Stimulated activated CD4-positive, alpha-beta T cell treated with anti-CD3 and anti-CD28 coated beads, Interleukin-2, amount 100 ng/mL, for 24 hours (primary cell): ENCODE measurements around the gene SLC6A9.
A peak's percentile ranks its signal among the peaks of the same experiment; 100 is the strongest.

Experiments
- DNase-seq, 2 donors: peaks; one replicate each; pipeline ENCODE4 v3.0.0-alpha.2; 2020

SLC6A9 gene

DNA sequence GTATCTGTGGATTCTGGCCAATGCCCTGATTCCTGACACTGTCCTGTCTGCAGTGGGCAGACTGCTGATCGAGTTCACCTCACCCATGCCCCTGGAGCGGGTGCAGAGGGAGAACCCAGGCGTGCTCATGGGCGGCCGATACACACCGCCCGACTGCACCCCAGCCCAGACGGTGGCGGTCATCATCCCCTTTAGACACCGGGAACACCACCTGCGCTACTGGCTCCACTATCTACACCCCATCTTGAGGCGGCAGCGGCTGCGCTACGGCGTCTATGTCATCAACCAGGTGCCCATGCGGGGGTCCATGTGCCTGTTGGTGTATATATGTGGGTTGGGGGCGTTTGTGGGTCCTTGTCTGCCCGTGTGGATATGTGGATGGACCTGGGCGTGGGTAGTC is 49.6 kb downstream of the SLC6A9 start:
- no peak for DNase-seq

DNA sequence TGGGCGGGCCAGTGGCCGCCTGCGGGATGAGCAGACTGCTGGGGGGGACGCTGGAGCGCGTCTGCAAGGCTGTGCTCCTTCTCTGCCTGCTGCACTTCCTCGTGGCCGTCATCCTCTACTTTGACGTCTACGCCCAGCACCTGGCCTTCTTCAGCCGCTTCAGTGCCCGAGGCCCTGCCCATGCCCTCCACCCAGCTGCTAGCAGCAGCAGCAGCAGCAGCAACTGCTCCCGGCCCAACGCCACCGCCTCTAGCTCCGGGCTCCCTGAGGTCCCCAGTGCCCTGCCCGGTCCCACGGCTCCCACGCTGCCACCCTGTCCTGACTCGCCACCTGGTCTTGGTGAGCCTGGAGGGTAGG is 50.1 kb downstream of the SLC6A9 start:
- no peak for DNase-seq

DNA sequence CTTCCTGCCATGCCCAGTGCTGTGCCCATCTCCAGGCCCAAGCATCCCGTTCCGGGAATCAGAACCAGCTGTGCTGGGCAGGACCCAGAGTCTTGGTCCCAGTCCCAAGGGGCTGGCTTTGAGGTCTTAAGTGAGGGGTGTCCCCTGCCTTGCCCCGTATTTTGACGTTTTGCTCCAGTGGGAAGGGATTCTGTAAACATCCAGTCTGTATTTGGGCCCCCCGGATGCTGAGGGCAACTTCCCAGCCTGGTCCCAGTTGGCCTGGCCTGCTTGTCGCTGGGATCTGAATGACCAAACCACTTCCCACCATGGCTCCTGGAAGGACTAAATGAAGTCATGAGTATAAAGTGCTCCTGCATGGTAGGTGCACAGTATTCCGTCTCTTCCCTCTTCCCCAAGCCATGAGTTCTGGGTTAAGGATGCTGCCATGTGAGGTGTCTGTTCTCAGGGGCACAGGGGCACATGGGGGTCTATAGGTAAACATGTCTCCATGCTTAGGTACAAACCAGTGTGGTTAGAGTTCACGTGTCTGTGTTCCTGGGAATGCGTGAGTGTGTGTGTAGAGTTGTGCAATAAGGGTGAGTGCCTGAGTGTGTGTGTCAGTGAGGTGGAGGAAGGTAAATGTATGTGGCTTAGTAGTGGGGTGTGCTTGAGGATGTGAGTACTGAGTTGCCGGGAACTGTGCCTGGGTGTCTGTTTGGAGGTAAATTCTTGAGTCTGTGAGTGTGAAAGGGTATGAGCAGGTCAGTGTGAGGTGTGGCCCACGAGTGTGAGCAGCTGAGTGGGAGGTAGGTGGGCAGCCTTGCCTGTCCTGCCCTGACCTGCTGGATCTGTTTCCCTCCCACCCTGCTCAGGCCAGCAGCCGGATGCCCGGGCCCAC is 50.8 kb downstream of the SLC6A9 start:
- DNase-seq, result no peak

DNA sequence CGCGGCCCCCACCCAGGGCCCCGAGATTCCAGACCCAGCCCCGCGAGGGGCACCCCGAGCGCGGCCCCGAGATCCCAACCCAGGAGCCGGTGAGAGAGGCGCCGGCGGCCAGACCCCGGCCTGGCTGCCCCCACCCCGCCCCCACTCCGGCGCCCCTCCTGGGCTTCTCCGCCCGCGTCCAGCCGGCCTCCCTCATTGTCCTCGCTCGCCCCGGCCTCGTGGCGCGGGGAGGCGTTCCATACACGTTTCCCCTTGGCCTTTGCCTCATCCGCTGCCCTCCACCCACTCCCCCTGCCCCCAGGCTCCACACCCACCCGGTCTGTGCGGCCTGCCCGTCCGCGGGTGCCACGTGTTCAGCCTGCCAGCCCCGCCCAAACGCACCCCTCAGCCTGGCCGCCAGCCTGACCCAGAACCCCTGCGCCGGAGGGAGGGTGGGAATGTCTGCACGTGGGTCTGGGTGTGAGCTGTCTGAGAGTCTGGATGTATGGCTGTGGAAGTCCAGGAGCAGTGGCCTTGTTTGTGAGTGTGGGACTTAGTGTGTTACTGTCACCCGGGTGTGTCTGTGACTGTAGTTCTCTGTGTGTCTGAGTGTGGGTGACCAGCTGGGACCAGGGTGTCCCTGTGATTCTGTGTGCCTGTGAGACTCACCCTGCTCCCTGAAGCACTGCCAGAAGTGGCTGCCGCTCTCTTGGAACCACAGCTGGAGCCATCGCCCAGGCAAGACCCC is 51.6 kb downstream of the SLC6A9 start:
- DNase-seq, result peak; percentile 36 to 61

DNA sequence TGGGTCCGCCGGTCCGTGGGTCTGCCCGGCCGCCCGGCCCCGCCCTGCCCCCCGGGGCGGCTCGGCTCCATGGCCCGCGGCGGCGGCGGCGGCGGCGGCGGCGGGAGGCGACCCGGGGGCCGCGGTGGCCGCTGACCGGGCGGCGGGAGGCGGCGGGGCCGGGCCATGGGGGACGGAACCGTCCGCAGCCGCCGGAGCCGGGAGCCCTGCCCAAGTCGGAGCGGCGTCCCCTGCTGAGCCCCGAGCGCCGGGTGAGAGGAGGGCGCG is 52.1 kb downstream of the SLC6A9 start:
- DNase-seq, result no peak

DNA sequence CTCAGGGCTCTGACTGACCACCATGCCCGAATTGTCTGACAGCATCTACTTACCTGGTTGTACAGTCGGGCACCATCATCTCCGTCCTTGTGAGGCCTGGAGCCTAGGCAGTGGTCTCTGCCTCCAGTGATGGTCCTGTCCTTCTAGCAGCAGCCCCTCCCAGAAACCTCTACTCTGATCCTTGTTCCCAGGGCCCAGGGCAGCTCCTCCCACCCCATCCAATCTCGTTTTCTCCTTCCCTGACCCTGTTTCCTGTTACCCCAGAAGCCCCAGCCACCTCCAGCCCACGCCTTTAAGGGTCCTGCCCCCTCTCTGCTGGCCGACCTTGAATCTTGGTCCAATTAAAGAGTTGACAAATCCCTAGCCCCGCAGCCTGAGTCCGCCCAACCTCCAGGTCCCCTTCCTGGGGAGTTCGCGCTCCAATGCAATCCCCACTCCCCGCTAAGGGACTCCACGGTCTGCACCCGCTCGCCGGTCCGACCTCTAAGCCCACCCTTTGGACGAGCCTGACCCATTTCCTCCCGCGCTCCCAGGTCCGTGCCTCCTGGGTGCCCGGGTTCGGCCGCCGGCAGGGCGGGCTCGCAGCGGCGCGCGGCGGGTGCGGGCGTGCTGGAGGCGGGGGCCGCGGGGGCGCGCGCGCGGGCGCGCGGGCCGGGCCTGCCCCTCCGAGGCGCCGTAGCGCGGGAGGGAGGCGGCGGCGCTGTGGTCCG is 52.6 kb downstream of the SLC6A9 start, which contains the start of gene B4GALT2:
Gene B4GALT2 (plus strand): TSS at position 660 of the 710 bp plus-strand sequence. CDS start 1,951 bp downstream, outside the sequence.
- DNase-seq, result peak; percentile 41 to 66

DNA sequence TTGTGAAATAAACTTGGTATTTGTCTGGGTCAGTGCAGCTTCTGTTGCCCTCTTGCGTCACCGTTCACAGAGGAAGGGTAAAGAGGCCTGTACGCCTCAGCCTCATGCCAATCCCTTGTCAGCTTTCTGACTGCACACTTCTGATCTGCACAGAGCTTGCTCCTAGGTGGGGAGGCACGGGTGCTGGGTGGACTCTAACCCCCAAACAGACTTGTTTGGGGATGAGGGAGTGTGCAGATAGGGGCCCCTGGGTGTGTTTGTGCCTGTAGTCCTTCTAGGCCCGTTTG is 53.1 kb downstream of the SLC6A9 start:
- no peak for DNase-seq

DNA sequence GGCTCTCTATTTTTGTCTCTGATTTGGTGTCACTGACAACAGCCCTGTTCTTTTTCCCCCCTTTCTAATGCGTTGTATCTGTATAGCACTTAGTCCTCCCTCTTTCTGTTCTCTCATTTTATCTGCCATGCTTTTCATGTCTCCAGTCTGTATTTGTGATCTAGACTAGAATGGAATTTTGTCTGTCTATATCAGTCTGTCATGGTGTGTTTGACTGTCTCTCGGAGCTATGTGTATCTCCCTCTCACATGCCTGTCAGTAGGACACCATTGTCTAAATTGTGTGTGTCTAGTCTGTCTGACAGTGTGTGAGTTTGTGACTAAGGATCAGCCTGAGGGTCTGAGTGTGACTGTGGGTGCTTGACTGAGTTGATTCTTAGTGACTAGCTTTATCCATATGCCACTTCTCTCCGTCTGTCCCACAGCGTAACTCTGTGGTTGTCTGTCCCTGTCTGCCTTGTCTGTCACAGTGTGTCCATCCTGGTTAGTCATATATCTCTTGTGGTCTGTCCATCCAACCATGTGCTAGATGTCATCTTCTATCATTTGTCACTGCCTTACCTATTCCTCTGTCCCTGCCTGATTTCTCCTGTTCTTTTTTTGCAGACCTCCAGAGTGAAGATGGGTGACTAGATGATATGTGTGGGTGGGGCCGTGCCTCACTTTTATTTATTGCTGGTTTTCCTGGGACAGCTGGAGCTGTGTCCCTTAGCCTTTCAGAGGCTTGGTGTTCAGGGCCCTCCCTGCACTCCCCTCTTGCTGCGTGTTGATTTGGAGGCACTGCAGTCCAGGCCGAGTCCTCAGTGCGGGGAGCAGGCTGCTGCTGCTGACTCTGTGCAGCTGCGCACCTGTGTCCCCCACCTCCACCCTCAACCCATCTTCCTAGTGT is 53.6 kb downstream of the SLC6A9 start:
- no peak for DNase-seq

DNA sequence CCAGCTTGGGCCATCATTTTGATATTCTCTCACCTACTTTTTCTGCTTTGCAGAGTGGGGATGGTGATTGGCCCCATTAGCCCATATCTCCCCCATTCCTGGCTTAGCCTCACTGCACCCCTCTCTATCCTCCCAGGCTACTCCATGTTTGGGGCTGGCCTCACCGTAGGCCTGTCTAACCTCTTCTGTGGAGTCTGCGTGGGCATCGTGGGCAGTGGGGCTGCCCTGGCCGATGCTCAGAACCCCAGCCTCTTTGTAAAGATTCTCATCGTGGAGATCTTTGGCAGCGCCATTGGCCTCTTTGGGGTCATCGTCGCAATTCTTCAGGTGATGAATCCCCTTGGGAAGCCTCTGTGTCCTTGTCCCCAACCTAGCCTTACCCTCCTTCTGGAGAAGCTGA is 54.4 kb downstream of the SLC6A9 start:
- no peak for DNase-seq

DNA sequence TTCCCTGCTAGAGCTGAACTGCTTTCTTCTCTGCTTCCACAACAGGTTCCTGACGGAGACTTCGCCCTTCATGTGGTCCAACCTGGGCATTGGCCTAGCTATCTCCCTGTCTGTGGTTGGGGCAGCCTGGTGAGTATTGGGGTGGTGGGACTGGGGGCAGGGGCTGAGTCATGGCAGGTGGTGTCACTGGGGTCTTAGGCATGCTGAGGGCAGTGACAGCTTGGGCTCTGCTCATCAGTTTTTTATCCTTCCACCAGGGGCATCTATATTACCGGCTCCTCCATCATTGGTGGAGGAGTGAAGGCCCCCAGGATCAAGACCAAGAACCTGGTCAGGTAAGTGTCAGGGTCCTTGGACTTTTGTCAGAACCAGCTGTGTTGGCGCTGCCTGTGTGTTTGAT is 55.2 kb downstream of the SLC6A9 start:
- DNase-seq, result no peak

DNA sequence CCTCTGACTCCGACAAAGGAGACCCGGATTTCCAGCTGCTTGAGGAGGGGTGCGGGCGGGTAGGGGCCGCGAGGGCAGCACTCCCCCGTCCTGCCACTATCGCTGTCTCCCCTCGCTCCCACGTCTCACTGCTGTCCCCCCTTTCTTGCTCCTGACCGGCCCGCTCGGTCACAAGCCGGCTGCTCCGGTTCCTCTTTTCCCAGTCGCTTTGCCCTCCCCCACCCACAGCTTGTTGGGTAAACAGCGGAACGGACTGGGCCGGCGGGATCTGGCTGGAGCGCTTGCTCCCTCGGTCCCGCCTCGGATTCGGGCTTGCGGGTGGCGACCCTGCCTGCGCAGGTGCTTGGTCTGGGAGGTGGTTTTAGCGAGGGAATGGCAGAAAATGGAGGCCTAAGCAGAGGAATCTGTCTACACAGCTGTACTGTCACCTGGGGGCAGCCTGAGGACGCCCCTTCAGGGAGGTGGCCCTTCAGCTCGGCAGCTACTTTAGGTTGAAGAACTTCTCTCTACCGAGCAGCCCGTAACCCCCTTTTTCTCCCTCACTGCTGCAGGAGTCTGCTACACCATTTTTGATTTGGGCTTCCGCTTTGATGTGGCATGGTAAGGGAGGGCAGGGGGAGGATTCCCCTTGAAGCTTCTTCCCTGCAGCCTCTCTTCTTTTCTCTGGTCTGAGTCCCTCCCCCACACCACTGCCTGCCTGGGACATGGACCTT is 55.9 kb downstream of the SLC6A9 start:
- peak; percentile 25 to 41 for DNase-seq

DNA sequence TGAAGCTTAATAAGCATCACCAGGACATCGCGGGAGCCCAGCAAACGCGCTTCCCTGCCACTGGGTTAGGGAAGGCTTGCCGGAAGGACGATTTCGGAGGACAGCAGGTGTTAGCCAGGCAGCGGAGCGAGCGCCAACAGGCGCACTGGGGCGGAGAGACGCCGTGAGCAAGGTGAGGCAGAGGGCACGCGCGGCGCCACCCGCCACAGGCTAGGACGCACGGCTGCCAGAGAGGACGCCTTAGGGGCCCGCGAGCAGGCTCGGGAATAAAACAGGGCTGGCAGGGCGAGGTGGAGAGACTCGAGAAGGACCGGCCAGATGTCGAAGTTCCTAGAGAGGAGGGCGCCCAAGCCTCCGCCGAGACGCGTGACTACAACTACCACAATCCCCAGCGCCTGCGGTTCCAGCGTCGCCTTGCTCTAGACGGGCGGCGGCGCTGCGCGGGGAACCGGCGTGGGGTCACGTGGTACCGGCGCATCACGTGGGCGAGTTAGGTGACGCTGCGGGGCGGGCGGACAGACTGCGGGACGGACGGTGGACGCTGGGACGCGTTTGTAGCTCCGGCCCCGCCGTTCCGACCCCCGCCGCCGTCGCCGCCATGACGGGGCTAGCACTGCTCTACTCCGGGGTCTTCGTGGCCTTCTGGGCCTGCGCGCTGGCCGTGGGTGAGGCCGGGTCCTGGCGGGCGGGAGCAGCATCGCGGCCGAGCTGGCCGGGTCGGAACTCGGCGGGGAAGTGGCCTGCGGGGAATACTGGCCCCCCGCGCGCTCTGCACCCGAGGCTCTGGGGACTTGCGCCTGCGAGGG is 56.6 kb downstream of the SLC6A9 start, which contains the start of gene ATP6V0B:
Gene ATP6V0B (plus strand): TSS at position 518 of the 806 bp plus-strand sequence. CDS start 81 bp downstream, at position 599.
- peak; percentile 97 to 98 for DNase-seq

DNA sequence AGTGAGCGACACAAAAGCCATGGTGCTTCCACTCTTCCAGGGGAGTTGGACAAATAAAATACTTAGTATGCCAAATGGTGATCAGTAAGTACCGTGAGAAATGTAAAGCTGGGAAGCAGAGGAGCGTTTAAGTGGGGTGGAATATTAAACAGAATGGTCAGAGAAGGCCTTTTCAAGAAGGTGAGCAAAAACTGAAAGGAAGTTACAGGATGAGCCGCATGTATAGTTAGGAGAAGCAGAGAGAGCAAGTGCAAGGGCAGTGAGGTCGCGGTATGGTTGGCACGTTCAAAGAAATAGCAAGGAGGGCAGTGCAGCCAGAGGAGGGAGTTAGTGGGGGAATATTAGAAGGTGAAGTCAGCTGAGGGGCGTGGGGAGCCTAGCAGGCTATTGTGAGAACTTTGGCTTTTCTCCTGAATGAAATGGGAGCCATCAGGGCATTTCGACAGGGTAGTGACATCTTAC is 57.2 kb downstream of the SLC6A9 start:
- no peak for DNase-seq

DNA sequence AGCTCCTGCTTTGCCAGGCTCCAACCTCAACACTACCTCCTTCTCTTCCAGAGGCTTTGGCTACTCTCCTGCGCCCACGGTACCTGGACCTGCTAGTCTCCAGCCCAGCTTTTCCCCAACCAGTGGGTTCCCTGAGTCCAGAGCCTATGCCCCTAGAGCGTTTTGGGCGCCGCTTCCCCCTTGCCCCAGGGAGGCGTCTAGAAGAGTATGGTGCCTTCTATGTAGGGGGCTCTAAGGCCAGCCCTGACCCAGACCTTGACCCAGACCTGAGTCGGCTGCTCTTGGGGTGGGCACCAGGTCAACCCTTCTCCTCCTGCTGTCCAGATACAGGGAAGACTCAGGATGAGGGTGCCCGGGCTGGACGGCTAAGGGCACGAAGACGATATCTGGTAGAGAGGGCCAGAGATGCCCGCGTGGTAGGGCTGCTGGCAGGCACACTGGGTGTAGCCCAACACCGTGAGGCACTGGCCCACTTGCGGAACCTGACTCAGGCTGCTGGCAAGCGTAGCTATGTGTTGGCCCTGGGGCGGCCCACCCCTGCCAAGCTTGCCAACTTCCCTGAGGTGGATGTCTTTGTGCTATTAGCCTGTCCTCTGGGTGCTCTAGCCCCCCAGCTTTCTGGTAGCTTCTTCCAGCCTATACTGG is 59.8 kb downstream of the SLC6A9 start:
- no peak for DNase-seq

DNA sequence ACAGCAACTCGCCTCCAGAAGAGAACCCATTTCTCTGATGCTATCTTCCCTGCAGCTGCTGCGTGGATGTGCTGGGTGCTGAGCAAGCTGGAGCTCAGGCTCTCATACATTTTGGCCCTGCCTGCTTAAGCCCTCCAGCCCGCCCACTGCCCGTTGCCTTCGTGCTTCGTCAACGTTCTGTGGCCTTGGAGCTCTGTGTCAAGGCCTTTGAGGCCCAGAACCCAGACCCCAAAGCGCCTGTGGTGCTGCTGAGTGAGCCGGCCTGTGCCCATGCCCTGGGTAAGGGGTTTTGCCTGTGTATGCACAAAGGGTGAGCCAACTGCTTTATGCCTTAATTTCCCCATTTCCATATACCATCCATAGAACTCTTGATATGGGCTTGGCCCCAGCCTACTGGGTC is 60.4 kb downstream of the SLC6A9 start:
- DNase-seq, result no peak

DNA sequence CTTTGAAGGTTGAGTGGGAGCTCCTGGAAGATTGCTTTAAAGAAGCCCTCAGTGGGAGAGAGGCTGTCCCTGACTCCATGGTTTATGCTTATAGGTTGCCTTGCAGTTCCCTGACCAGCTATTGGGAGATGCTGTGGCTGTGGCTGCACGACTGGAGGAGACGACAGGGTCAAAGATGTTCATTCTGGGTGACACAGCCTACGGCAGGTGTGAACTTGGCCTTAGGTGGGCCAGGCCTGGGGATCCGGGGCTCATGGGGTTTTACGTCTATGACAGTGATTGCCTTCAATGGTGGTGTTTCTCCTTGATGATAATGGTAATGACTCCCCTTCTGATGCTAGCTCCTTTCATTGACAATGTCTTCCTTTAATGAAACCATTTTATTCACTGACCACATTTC is 60.8 kb downstream of the SLC6A9 start:
- no peak for DNase-seq

DNA sequence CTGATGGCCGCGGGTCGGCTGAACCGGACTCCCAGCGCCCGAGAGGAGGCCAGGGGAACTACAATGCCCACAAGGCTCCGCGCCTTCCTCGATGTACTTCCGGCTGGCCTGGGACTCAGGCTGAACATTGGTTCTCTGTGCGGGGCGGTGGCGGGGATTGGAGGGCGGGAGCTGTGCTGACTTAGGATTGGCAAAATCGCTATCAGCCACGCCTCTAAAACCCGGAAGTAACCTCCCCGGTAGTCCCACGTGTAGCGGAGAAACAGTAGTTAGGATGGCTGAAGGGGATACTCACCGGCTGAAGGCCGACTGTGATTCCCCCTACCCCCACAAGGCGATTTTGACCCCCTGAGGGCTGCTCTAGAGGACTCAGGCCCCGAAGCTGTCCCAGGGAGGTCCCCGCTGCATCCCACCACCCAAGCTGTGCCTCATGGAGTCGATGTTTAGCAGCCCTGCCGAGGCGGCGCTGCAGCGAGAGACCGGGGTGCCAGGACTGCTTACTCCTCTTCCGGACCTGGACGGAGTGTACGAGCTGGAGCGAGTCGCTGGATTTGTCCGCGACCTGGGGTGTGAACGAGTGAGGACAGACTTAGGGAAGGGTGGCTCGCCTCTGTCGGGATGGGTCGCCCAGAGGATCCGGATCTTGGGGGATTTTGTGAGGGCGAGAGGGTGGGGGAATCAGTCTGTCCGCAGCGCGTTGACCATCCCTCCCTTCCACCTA is 61.4 kb downstream of the SLC6A9 start, which contains the start of gene DPH2:
Gene DPH2 (plus strand): TSS at position 265 of the 721 bp plus-strand sequence. CDS start 166 bp downstream, at position 431.
- peak; percentile 97 for DNase-seq

DNA sequence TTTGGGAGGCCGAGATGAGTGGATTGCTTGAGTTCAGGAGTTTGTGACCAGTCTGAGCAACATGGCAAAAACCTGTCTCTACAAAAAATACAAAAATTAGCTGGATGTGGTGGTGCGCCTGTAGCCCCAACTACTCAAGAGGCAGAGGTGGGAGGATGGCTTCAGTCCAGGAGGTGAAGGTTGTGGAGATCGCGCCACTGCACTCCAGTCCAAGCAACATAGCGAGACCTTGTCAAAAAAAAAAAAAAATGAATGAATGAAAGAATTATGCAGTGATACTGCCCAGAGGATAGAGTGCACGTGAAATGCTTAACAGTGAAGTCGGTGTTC is 61.9 kb downstream of the SLC6A9 start:
- DNase-seq, result no peak

DNA sequence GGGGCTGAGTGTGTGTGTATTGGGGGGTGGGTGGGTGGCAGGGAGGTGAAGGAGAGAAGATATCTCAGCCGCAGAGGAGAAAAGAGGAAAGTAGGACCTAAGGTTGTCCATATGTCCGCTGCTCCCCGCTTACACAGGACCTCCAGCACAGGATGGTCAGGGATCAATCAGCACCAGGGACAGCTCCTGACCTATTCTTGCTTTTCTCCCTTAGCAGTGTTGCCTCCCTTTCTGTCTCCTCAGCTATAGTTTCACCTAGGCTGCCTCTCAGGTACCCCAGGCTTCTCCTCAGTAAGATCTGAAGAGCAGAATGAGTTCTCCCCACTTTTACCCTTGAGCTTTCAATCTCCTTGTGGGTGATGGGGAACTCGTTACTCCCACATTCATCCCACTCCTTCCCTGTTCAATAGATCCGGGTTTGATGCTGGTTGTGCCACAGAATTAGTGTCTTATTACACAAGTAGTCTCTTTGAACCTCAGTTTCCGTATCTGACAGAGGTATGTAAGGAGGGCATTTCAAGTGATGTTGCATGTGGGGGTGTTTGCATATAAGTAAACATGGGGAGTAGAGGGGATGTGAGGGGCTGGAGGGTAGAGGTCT is 62.8 kb downstream of the SLC6A9 start:
- DNase-seq, result peak; percentile 27 to 38

DNA sequence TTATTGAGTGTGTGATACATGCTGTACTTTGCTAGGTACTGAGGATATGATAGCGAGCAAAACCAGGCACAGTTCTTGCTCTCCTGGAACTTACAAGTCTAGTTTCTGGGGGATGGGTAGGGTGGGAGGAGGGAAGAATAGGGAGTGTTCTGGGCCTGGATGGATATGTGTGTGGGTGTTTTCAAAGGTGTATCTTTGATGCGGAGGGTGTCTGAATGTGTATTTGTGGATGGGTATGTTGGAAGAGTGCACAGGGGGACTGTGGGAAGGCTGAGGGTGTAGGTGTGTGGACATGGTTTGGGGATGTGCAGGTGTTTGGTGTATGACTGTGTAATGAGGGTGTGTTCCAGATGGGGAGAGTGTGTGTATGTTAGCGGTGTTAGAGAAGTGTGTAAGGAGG is 65.9 kb downstream of the SLC6A9 start:
- DNase-seq, result no peak
